Measurements from ENCODE around the gene UCHL5.
A peak's percentile ranks its signal among the peaks of the same experiment; 100 is the strongest.

Gene UCHL5, protein sequence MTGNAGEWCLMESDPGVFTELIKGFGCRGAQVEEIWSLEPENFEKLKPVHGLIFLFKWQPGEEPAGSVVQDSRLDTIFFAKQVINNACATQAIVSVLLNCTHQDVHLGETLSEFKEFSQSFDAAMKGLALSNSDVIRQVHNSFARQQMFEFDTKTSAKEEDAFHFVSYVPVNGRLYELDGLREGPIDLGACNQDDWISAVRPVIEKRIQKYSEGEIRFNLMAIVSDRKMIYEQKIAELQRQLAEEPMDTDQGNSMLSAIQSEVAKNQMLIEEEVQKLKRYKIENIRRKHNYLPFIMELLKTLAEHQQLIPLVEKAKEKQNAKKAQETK

GRCh38 chr1:193059282-193060114, at the start of gene UCHL5, which contains the start of gene RO60:
Gene UCHL5 (minus strand): TSS chr1:193059360. CDS start chr1:193059260, 100 bp downstream.
Gene RO60 (plus strand): TSS chr1:193059612. CDS start chr1:193069055, 9,443 bp downstream.
- in situ Hi-C loops (cut with MboI; ENCODE audit: low pct_unique_long_range_greater_than_20kb, low sequenced_read_pairs, unreplicated experiment): no loop called here
- TF ChIP-seq, protein P1, sequence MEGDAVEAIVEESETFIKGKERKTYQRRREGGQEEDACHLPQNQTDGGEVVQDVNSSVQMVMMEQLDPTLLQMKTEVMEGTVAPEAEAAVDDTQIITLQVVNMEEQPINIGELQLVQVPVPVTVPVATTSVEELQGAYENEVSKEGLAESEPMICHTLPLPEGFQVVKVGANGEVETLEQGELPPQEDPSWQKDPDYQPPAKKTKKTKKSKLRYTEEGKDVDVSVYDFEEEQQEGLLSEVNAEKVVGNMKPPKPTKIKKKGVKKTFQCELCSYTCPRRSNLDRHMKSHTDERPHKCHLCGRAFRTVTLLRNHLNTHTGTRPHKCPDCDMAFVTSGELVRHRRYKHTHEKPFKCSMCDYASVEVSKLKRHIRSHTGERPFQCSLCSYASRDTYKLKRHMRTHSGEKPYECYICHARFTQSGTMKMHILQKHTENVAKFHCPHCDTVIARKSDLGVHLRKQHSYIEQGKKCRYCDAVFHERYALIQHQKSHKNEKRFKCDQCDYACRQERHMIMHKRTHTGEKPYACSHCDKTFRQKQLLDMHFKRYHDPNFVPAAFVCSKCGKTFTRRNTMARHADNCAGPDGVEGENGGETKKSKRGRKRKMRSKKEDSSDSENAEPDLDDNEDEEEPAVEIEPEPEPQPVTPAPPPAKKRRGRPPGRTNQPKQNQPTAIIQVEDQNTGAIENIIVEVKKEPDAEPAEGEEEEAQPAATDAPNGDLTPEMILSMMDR (IDR thresholded peaks at IDR 0.05; ENCODE audit: extremely low read depth, insufficient read depth, missing control alignments): peak; percentile 22
- peak; percentile 88 for DNase-seq (ENCODE audit: low spot score)

- in situ Hi-C loops (cut with MboI; ENCODE audit: low pct_unique_long_range_greater_than_20kb, low sequenced_read_pairs, unreplicated experiment): no loop called here
- no peak for DNase-seq (ENCODE audit: low spot score)
- TF ChIP-seq, protein P1 (IDR thresholded peaks at IDR 0.05; ENCODE audit: extremely low read depth, insufficient read depth, missing control alignments): no peak
These were observed 49.3 kb upstream of the UCHL5 start for GRCh38 chr1:193108471-193108870.

- DNase-seq (ENCODE audit: low spot score): no peak
- in situ Hi-C loops (cut with MboI; ENCODE audit: low pct_unique_long_range_greater_than_20kb, low sequenced_read_pairs, unreplicated experiment): no loop called here
These were observed 46.6 kb upstream of the UCHL5 start for GRCh38 chr1:193105821-193106177.

GRCh38 chr1:193104907-193105820, 46.0 kb upstream of the UCHL5 start, which contains the start of gene GLRX2:
Gene GLRX2 (minus strand): TSS chr1:193105414. CDS start chr1:193105382, 32 bp downstream.
- in situ Hi-C loops (cut with MboI; ENCODE audit: low pct_unique_long_range_greater_than_20kb, low sequenced_read_pairs, unreplicated experiment): no loop called here
- TF ChIP-seq, protein P1 (IDR thresholded peaks at IDR 0.05; ENCODE audit: extremely low read depth, insufficient read depth, missing control alignments): peak; percentile 18
- peak; percentile 95 for DNase-seq (ENCODE audit: low spot score)

More at GRCh38 chr1:193105821-193106177, 46.6 kb upstream of the UCHL5 start:
- TF ChIP-seq, protein P1 (IDR thresholded peaks at IDR 0.05; ENCODE audit: extremely low read depth, insufficient read depth, missing control alignments): no peak

DNA sequence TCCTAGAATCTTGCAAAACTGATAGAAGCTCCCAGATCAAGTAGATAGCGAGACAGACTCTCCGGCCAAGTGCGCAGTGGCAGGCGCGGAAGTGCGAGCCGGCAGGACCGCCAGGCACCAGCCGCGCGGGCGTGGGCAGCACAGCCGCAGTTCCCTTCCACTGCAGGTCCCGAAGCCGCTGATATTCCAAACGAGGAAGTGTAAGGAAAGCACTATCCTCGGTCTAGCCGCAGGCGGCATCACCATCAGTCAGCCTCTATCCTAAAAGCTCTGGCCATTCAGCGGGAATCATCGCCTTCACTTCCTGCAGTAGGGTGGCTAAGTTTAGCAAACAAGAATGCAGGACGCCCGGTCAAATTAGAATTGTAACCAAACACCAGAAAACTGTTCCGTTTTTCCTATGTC, 45.3 kb upstream of the UCHL5 start:
- DNase-seq (ENCODE audit: low spot score): peak; percentile 60
- TF ChIP-seq, protein P1 (IDR thresholded peaks at IDR 0.05; ENCODE audit: extremely low read depth, insufficient read depth, missing control alignments): no peak
- in situ Hi-C loops (cut with MboI; ENCODE audit: low pct_unique_long_range_greater_than_20kb, low sequenced_read_pairs, unreplicated experiment): no loop called here
